ENCODE results near the gene EXOSC7.

DNA sequence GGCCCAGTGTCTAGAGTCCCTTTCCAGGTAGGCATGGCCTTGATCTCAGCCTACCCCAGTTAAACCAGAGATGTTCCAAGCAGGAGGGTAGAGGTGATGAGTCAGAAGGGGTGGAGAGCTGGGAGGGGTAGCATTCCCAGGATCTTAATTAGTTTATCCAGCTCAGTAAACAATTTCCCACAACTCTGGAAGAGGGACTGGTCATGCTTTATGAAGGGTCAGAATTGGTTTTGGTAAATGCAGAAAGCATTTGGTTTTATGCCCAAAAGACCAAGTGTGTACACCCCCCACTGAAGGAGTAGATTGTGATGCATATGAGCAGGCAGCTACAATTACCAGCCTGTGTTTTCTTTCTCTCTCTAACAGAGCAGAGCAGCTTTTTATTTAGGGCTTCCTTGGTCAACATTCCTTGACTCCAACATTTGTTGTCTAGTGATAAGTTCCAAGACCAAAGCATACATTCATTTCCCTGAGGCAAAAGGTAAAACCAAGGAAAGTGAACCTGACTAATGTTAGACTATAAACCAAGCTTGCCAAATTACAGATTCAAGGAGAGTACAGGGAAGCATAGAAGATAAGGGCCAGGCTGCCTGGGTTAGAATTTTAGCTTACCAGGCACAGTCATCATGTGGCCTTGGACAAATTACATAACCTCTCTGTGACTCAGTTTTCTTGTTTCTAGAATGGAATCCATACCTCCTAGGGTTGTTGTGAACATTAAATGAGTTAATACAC lies 17.6 kb downstream of the EXOSC7 start:
- TF ChIP-seq, protein P1, sequence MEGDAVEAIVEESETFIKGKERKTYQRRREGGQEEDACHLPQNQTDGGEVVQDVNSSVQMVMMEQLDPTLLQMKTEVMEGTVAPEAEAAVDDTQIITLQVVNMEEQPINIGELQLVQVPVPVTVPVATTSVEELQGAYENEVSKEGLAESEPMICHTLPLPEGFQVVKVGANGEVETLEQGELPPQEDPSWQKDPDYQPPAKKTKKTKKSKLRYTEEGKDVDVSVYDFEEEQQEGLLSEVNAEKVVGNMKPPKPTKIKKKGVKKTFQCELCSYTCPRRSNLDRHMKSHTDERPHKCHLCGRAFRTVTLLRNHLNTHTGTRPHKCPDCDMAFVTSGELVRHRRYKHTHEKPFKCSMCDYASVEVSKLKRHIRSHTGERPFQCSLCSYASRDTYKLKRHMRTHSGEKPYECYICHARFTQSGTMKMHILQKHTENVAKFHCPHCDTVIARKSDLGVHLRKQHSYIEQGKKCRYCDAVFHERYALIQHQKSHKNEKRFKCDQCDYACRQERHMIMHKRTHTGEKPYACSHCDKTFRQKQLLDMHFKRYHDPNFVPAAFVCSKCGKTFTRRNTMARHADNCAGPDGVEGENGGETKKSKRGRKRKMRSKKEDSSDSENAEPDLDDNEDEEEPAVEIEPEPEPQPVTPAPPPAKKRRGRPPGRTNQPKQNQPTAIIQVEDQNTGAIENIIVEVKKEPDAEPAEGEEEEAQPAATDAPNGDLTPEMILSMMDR (IDR thresholded peaks at IDR 0.05): no peak
- TF ChIP-seq POLR2A (IDR thresholded peaks at IDR 0.05): no peak

All from adrenal gland (tissue), 5 donors.